GM12878 (cell line): ENCODE measurements around the gene MGRN1. TPM values are rescaled to one million over a fixed set of nuclear protein-coding genes. Genes with fewer than 3 reads are reported as not detected.

Experiments used
- ATAC-seq: fragments of 200-7000 bp; cut with Tn5 transposase; 3 replicates; pipeline ENCODE4 v1.9.1; 2020; ENCODE audit warnings: mild to moderate bottlenecking, moderate library complexity
- BruUV-seq: library from RNA; stranded (reverse); fragments of 400-500 nt; replicated peaks from 2 replicates; lab custom pipeline; 2021; lab: Mats Ljungman, UMichigan
- CTCF ChIA-PET: fragments of 300-600 bp; sonication (Branson Sonifier 250); formaldehyde crosslinking; extraction: SDS; loops from one replicate; lab custom pipeline; 2021; ENCODE audit warnings: inconsistent platforms; lab: Yijun Ruan, JAX
- POLR2A ChIA-PET: fragments of 350-600 bp; formaldehyde crosslinking; extraction: SDS; loops from one replicate; lab custom pipeline; 2021; ENCODE audit warnings: inconsistent platforms; lab: Charles Lee
- RAD21 ChIA-PET: fragments of 300-600 bp; sonication (Branson Sonifier 250); formaldehyde crosslinking; loops from one replicate; lab custom pipeline; 2023; ENCODE audit warnings: antibody characterized with exemption; ENCODE audit not compliant: unreplicated experiment; lab: Charles Lee
- SMC1A ChIA-PET: fragments of 300-600 bp; sonication (Branson Sonifier 250); formaldehyde crosslinking; loops from one replicate; lab custom pipeline; 2023; ENCODE audit not compliant: unreplicated experiment, uncharacterized antibody; lab: Charles Lee
- DNase-seq: peaks from one replicate; pipeline ENCODE4 v3.0.0-alpha.2; 2011; ENCODE audit warnings: low read depth, low spot score
- FAIRE-seq: peaks from 3 replicates; lab custom pipeline; 2011; peaks lifted over from hg19 to GRCh38; lab: Jason Lieb, UNC
- H2AFZ ChIP-seq: 2 replicates; pipeline ENCODE4 v1.6.0; 2011; ENCODE audit warnings: low read depth, low read length, control low read depth; ENCODE audit not compliant: control insufficient read depth
- H3K27ac ChIP-seq: 2 replicates; pipeline ENCODE4 v1.5.1; 2011; ENCODE audit warnings: control low read depth; ENCODE audit not compliant: control insufficient read depth, insufficient read depth
- H3K27me3 ChIP-seq, 2 experiments: replicated peaks in 1 of 2; 2 replicates each; pipeline versions ENCODE4 v1.6.0 to v1.6.1; 2011; ENCODE audit warnings: low read length in 1 of 2; ENCODE audit not compliant: control insufficient read depth in 2 of 2, insufficient read depth in 2 of 2
- H3K36me3 ChIP-seq, 2 experiments: 2 replicates each; pipeline ENCODE4 v1.5.1; 2011; ENCODE audit warnings: low read length in 1 of 2; ENCODE audit not compliant: control insufficient read depth in 2 of 2, insufficient read depth in 2 of 2
- H3K4me1 ChIP-seq: 2 replicates; pipeline ENCODE4 v1.6.1; 2011; ENCODE audit warnings: mild to moderate bottlenecking, low read length, moderate library complexity, mixed read lengths; ENCODE audit not compliant: control insufficient read depth, insufficient read depth
- H3K4me2 ChIP-seq: 2 replicates; pipeline ENCODE4 v1.6.0; 2011; ENCODE audit warnings: control low read depth; ENCODE audit not compliant: control insufficient read depth, insufficient read depth
- H3K4me3 ChIP-seq: fragments of 200-600 bp; sonication (generic); 2 replicates; pipeline ENCODE4 v1.5.1; 2016
- H3K79me2 ChIP-seq: 2 replicates; pipeline ENCODE4 v1.6.0; 2011; ENCODE audit warnings: low read length; ENCODE audit not compliant: control insufficient read depth, insufficient read depth
- H3K9ac ChIP-seq: 2 replicates; pipeline ENCODE4 v1.8.0; 2011; ENCODE audit warnings: low read length, control low read depth, mixed read lengths; ENCODE audit not compliant: control insufficient read depth, insufficient read depth
- H3K9me3 ChIP-seq: replicated peaks from 3 replicates; pipeline ENCODE4 v1.5.1; 2011; ENCODE audit warnings: mild to moderate bottlenecking, low read length; ENCODE audit not compliant: control insufficient read depth, insufficient read depth
- H4K20me1 ChIP-seq: 2 replicates; pipeline ENCODE4 v1.6.0; 2011; ENCODE audit not compliant: control insufficient read depth, insufficient read depth
- ATF7 ChIP-seq: fragments of 450-650 bp; IDR thresholded peaks from 2 replicates; pipeline ENCODE4 v1.6.1; 2016; ENCODE audit warnings: low read depth, mild to moderate bottlenecking
- ESRRA ChIP-seq: IDR thresholded peaks from 2 replicates; pipeline ENCODE4 v1.6.1; 2012; ENCODE audit warnings: mild to moderate bottlenecking, low read length, improper control_type of control experiment
- HDAC2 ChIP-seq: fragments of 200-600 bp; sonication (generic); IDR thresholded peaks from 2 replicates; pipeline ENCODE4 v1.6.1; 2017
- IKZF2 ChIP-seq, 2 experiments: fragments of 450-650 bp; IDR thresholded peaks; 2 replicates each; pipeline ENCODE4 v1.6.1; 2017; ENCODE audit warnings: mild to moderate bottlenecking in 2 of 2, moderate library complexity in 2 of 2
- MEF2B ChIP-seq: fragments of 450-650 bp; IDR thresholded peaks from 2 replicates; pipeline ENCODE4 v1.6.1; 2018; ENCODE audit warnings: mild to moderate bottlenecking, moderate library complexity; ENCODE audit not compliant: partially characterized antibody, poor library complexity, severe bottlenecking
- MTA3 ChIP-seq: IDR thresholded peaks from 2 replicates; pipeline ENCODE4 v1.6.1; 2012; ENCODE audit warnings: low read length, inconsistent platforms, borderline replicate concordance
- NFXL1 ChIP-seq: fragments of 450-650 bp; IDR thresholded peaks from 2 replicates; pipeline ENCODE4 v1.6.1; 2017; ENCODE audit warnings: antibody characterized with exemption, mild to moderate bottlenecking, borderline replicate concordance
- NFYA ChIP-seq: IDR thresholded peaks from 2 replicates; pipeline ENCODE4 v1.6.1; 2011; ENCODE audit warnings: low read depth, mild to moderate bottlenecking, low read length, improper control_type of control experiment, borderline replicate concordance
- NR2F1 ChIP-seq: fragments of 450-650 bp; conservative IDR thresholded peaks from 2 replicates; pipeline ENCODE4 v1.6.1; 2017; ENCODE audit warnings: mild to moderate bottlenecking
- PAX5 ChIP-seq: IDR thresholded peaks from 2 replicates; pipeline ENCODE4 v1.6.1; 2011; ENCODE audit warnings: low read depth, low read length, borderline replicate concordance
- PAX8 ChIP-seq: fragments of 450-650 bp; IDR thresholded peaks from 2 replicates; pipeline ENCODE4 v1.6.1; 2017; ENCODE audit warnings: mild to moderate bottlenecking, moderate library complexity
- RAD21 ChIP-seq: IDR thresholded peaks from 2 replicates; pipeline ENCODE4 v1.6.1; 2011; ENCODE audit warnings: mild to moderate bottlenecking, low read depth, low read length, moderate library complexity; ENCODE audit not compliant: insufficient read depth
- RAD51 ChIP-seq: fragments of 450-650 bp; IDR thresholded peaks from 2 replicates; pipeline ENCODE4 v1.6.1; 2016; ENCODE audit warnings: moderate library complexity, mild to moderate bottlenecking, inconsistent platforms
- SREBF2 ChIP-seq: IDR thresholded peaks from 2 replicates; pipeline ENCODE4 v1.6.1; 2012; ENCODE audit warnings: mild to moderate bottlenecking, low read length
- STAT1 ChIP-seq: fragments of 450-650 bp; conservative IDR thresholded peaks from 2 replicates; pipeline ENCODE4 v1.6.1; 2014; ENCODE audit warnings: antibody characterized with exemption, mild to moderate bottlenecking
- TAF1 ChIP-seq: IDR thresholded peaks from 2 replicates; pipeline ENCODE4 v1.6.1; 2011; ENCODE audit warnings: mild to moderate bottlenecking, low read depth, low read length, borderline replicate concordance
- TCF12 ChIP-seq: IDR thresholded peaks from 2 replicates; pipeline ENCODE4 v1.6.1; 2011; ENCODE audit warnings: low read depth, mild to moderate bottlenecking, low read length
- ZNF24 ChIP-seq: fragments of 450-650 bp; IDR thresholded peaks from 2 replicates; pipeline ENCODE4 v1.6.1; 2017; ENCODE audit warnings: antibody characterized with exemption, mild to moderate bottlenecking
- WGBS: methylation state at CpG from one replicate; pipeline ENCODE4 v1.1.6; 2016; ENCODE audit warnings: low lambda C conversion rate; ENCODE audit not compliant: insufficient replicate concordance, insufficient coverage; ENCODE audit errors: missing lambda C conversion rate; 5-methylcytosine and 5-hydroxymethylcytosine counted together
- in situ Hi-C: fragments of 300-500 bp; cut with MboI; formaldehyde crosslinking; loops from 9 replicates; pipeline ENCODE4 v1.14.3; 2018; ENCODE audit warnings: mixed read lengths
- intact Hi-C: fragments of 100-400 bp; cut with micrococcal nuclease; formaldehyde crosslinking; loops from one replicate; pipeline ENCODE4 v1.14.2; 2022; ENCODE audit not compliant: unreplicated experiment
- polyA plus RNA-seq, 11 experiments: library from polyadenylated mRNA; depleted of rRNA in 4 of 11; unstranded in 6 of 11; stranded (reverse) in 5 of 11; fragments of >200 nt; fragmentation: Nextera tagmentation in 4 of 11; fragmentation: Illumina TruSeq in 1 of 11; extraction: Ambion mirVana in 4 of 11; extraction: Trizol in 1 of 11; gene quantifications; 1 replicate in 1 of 11; 2 replicates in 10 of 11; pipeline versions ENCODE4 v1.2.1 to v1.2.3, GENCODE V29; 2011 to 2016; ENCODE audit warnings: inconsistent platforms in 2 of 11, missing spikeins in 2 of 11, low read depth in 1 of 11
- total RNA-seq, 4 experiments: library from RNA; depleted of rRNA in 3 of 4; stranded (reverse); fragments of >200 nt in 3 of 4; fragmentation: Illumina TruSeq in 1 of 4; extraction: Trizol in 1 of 4; gene quantifications; 2 replicates each; pipeline versions ENCODE4 v1.2.1 to v1.2.3, GENCODE V29; 2013 to 2021
- TF ChIP-seq, protein P1 (sequence below): fragments of 450-650 bp; IDR thresholded peaks from 2 replicates; pipeline ENCODE4 v1.6.1; 2016; ENCODE audit warnings: mild to moderate bottlenecking
- TF ChIP-seq, protein P2 (sequence below): IDR thresholded peaks from 2 replicates; pipeline ENCODE4 v1.6.1; 2011; ENCODE audit warnings: low read depth, mild to moderate bottlenecking, low read length, moderate library complexity, borderline replicate concordance; ENCODE audit errors: extremely low read depth

Gene MGRN1
- total and polyA plus RNA-seq, 10 of the 15 experiments (the other 5 are each of a cell fraction or from before 2014, with no cell fraction given): 0.35 to 86.7 (median 14.6) TPM

DNA sequence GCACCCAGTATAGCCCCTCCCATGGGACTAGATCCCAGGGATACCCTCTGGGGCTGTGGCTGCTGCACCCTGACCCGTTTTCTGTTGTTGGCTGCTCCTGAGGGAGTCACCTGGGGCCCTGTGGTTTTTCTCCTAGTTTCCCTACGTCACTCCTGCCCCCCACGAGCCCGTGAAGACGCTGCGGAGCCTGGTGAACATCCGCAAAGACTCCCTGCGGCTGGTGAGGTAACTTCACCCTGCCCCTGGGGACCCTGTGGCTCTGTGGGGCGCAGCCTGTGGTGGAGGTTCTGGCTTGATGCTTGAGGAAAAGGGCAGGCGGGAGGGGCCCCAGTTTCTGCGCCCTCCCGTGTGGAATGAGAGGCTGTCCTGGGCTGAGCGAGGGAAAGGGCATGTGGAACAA is 27.2 kb downstream of the MGRN1 start:
- Histone ChIP-seq H2AFZ (no peak overlapping the region), H3K79me2 (no peaks in the 10 kb centered on the region; the same call in none of the 2 replicates), H3K4me1 (no peaks in the 10 kb centered on the region), H3K4me3 (no peak overlapping the region), H3K27ac (no peak overlapping the region), H3K9ac (no peak overlapping the region), H3K9me3 (no peaks in the 10 kb centered on the region), H3K4me2 (no peak overlapping the region), H4K20me1 (no peaks in the 10 kb centered on the region), H3K27me3 (no peaks in the 10 kb centered on the region), H3K36me3 (peaks cover 17 to 37% of the 10 kb centered on the region in 2 experiments; a peak in 3 of 4 replicates)
- ChIA-PET POLR2A (no interaction called here), CTCF (interaction anchor here (1.8 kb wide), 1 partner anchor 83 kb away, joined by 11 read pairs; the partner anchor contains the start of genes ANKS3 and DNAAF8), RAD21 (interaction anchor here (0.6 kb wide), 1 partner anchor 202 kb away, joined by 3 read pairs; no protein-coding TSS in a partner anchor), SMC1A (no interaction called here)
- ATAC-seq: peak; percentile 25; the same call in 2 of the 3 replicates
- intact Hi-C loops: no loop called here
- in situ Hi-C loops: no loop called here
- TF ChIP-seq MEF2B (peak; percentile 37), MTA3 (no peak), HDAC2 (no peak), NFXL1 (no peak), IKZF2 (IDR thresholded peaks at IDR 0.05) (peak in 1 of 2 experiments; percentile 25; a peak in 1 of 4 replicates), NR2F1 (0 out of 2 replicates have a peak, but pooled peaks have one; percentile 13), RAD51 (no peak), ZNF24 (no peak), PAX5 (no peak)
- no TSS peak for BruUV-seq
- DNase-seq: no peak
- 50% methylated on average over 13 of the region's 13 CpGs for WGBS
- FAIRE-seq: no peak

DNA sequence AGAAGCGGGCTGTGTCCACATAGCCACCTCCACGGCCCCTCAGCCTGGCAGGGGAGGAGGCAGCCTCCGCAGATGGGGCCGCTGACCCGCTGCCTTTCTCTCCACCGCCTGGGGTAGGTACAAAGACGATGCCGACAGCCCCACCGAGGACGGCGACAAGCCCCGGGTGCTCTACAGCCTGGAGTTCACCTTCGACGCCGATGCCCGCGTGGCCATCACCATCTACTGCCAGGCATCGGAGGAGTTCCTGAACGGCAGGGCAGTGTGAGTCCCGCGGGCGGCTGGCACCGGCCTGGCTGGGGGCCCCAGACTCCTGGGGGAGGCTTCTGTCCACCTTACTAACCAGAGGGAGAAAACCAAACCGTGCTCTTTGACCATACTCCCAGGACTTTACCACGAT is 27.9 kb downstream of the MGRN1 start:
- TF ChIP-seq TAF1 (no peak), RAD21 (no peak), TCF12 (no peak), SREBF2 (no peak), STAT1 (no peak), NFYA (no peak), PAX8 (no peak), ZNF24 (no peak), ATF7 (no peak), ESRRA (no peak)
- TF ChIP-seq, protein P1, sequence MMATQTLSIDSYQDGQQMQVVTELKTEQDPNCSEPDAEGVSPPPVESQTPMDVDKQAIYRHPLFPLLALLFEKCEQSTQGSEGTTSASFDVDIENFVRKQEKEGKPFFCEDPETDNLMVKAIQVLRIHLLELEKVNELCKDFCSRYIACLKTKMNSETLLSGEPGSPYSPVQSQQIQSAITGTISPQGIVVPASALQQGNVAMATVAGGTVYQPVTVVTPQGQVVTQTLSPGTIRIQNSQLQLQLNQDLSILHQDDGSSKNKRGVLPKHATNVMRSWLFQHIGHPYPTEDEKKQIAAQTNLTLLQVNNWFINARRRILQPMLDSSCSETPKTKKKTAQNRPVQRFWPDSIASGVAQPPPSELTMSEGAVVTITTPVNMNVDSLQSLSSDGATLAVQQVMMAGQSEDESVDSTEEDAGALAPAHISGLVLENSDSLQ: no peak
- TF ChIP-seq, protein P2, sequence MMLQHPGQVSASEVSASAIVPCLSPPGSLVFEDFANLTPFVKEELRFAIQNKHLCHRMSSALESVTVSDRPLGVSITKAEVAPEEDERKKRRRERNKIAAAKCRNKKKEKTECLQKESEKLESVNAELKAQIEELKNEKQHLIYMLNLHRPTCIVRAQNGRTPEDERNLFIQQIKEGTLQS: no peak
- TF ChIP-seq, all 136 proteins: peak for 0
- ChIA-PET CTCF (interaction anchor here (0.6 kb wide), 1 partner anchor 107 kb away, joined by 3 read pairs; no protein-coding TSS in a partner anchor), SMC1A (no interaction called here), POLR2A (no interaction called here), RAD21 (no interaction called here)
- no TSS peak for BruUV-seq
- H3K79me2 ChIP-seq: no peaks in the 10 kb centered on the region; the same call in none of the 2 replicates
- no peak for FAIRE-seq
- no peaks in the 10 kb centered on the region for H3K9me3 ChIP-seq
- no peaks in the 10 kb centered on the region for H3K4me1 ChIP-seq
- peaks cover 17 to 39% of the 10 kb centered on the region in 2 experiments; a peak in 3 of 4 replicates for H3K36me3 ChIP-seq
- no peaks in the 10 kb centered on the region for H4K20me1 ChIP-seq
- WGBS: 97% methylated on average over 25 of the region's 25 CpGs
- H3K27me3 ChIP-seq: no peaks in the 10 kb centered on the region
- intact Hi-C loops (no loop called here), in situ Hi-C loops (no loop called here)
- no peak for ATAC-seq
- no peak overlapping the region for H3K4me2 ChIP-seq
- DNase-seq: no peak
- H3K27ac ChIP-seq: no peak overlapping the region
- H3K4me3 ChIP-seq: no peak overlapping the region
- no peak overlapping the region for H3K9ac ChIP-seq
- no peak overlapping the region for H2AFZ ChIP-seq
